ENCODE results near the gene CRIP2. TPM values are rescaled to one million over a fixed set of nuclear protein-coding genes. Genes with fewer than 3 reads are reported as not detected.

CRIP2 gene
- total and polyA plus RNA-seq, 2 of the 8 experiments (the other 6 are each of a cell fraction or from before 2014, with no cell fraction given), result 4.2 to 13.5 TPM

- TF ChIP-seq CBX8 (IDR thresholded peaks at IDR 0.05; ENCODE audit: borderline replicate concordance, low read depth, low read length) (no peak), KDM1A (IDR thresholded peaks at IDR 0.05; ENCODE audit: borderline replicate concordance, low read length) (no peak), TCF12 (IDR thresholded peaks at IDR 0.05; ENCODE audit: low read depth, low read length) (no peak), CREB1 (IDR thresholded peaks at IDR 0.05) (no peak)
Observed at GRCh38 chr14:105460616-105461015, 14.0 kb upstream of the CRIP2 start (continued).
